ENCODE measurements around the gene SPINK1.

The SPINK1 gene

DNA sequence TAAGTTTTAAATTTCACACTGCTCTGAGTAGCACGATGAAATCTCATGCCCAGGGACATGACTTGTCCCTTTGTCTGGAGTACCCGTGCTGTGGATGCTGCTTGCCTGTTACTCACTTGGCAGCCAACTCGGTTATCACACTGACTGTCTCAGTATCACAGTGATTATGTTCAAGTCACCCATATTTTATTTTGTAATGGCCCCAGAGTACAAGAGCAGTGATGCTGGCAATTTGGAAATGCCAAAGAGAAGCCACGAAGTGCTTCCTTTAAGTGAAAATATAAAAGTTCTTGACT lies 24.3 kb upstream of the SPINK1 start:
- no peak for TF ChIP-seq ISL1 (CRISPR knock-in tag; IDR thresholded peaks at IDR 0.05)
- no peak for TF ChIP-seq ZNF8 (CRISPR knock-in tag; IDR thresholded peaks at IDR 0.05)
- no peak for TF ChIP-seq BACH2 (CRISPR knock-in tag; IDR thresholded peaks at IDR 0.05; ENCODE audit: borderline replicate concordance)
- TF ChIP-seq ZFP30 (CRISPR knock-in tag; IDR thresholded peaks at IDR 0.05) = no peak
- TF ChIP-seq ZNF565 (CRISPR knock-in tag; conservative IDR thresholded peaks at IDR 0.05; ENCODE audit: low read depth) = no peak
- TF ChIP-seq ARNTL (CRISPR knock-in tag; IDR thresholded peaks at IDR 0.05; ENCODE audit: borderline replicate concordance, low read depth) = no peak
- no peak for TF ChIP-seq RARB (CRISPR knock-in tag; IDR thresholded peaks at IDR 0.05)
- no peak for TF ChIP-seq ZC3H10 (CRISPR knock-in tag; IDR thresholded peaks at IDR 0.05)
- no peak for TF ChIP-seq SNAI2 (CRISPR knock-in tag; IDR thresholded peaks at IDR 0.05)
- no peak for TF ChIP-seq ZFP3 (CRISPR knock-in tag; IDR thresholded peaks at IDR 0.05)
- no peak for TF ChIP-seq OSR1 (CRISPR knock-in tag; IDR thresholded peaks at IDR 0.05)
- no peak for TF ChIP-seq TCF4 (CRISPR knock-in tag; IDR thresholded peaks at IDR 0.05; ENCODE audit: borderline replicate concordance)
- TF ChIP-seq, protein P1, sequence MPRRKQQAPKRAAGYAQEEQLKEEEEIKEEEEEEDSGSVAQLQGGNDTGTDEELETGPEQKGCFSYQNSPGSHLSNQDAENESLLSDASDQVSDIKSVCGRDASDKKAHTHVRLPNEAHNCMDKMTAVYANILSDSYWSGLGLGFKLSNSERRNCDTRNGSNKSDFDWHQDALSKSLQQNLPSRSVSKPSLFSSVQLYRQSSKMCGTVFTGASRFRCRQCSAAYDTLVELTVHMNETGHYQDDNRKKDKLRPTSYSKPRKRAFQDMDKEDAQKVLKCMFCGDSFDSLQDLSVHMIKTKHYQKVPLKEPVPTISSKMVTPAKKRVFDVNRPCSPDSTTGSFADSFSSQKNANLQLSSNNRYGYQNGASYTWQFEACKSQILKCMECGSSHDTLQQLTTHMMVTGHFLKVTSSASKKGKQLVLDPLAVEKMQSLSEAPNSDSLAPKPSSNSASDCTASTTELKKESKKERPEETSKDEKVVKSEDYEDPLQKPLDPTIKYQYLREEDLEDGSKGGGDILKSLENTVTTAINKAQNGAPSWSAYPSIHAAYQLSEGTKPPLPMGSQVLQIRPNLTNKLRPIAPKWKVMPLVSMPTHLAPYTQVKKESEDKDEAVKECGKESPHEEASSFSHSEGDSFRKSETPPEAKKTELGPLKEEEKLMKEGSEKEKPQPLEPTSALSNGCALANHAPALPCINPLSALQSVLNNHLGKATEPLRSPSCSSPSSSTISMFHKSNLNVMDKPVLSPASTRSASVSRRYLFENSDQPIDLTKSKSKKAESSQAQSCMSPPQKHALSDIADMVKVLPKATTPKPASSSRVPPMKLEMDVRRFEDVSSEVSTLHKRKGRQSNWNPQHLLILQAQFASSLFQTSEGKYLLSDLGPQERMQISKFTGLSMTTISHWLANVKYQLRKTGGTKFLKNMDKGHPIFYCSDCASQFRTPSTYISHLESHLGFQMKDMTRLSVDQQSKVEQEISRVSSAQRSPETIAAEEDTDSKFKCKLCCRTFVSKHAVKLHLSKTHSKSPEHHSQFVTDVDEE (CRISPR knock-in tag; IDR thresholded peaks at IDR 0.05) = no peak
- TF ChIP-seq, protein P2, sequence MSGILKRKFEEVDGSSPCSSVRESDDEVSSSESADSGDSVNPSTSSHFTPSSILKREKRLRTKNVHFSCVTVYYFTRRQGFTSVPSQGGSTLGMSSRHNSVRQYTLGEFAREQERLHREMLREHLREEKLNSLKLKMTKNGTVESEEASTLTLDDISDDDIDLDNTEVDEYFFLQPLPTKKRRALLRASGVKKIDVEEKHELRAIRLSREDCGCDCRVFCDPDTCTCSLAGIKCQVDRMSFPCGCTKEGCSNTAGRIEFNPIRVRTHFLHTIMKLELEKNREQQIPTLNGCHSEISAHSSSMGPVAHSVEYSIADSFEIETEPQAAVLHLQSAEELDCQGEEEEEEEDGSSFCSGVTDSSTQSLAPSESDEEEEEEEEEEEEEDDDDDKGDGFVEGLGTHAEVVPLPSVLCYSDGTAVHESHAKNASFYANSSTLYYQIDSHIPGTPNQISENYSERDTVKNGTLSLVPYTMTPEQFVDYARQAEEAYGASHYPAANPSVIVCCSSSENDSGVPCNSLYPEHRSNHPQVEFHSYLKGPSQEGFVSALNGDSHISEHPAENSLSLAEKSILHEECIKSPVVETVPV (CRISPR knock-in tag; IDR thresholded peaks at IDR 0.05) = no peak
- TF ChIP-seq TOX (CRISPR knock-in tag; IDR thresholded peaks at IDR 0.05; ENCODE audit: borderline replicate concordance) = no peak
- no peak for TF ChIP-seq CSDC2 (CRISPR knock-in tag; IDR thresholded peaks at IDR 0.05)
- no peak for TF ChIP-seq GLIS3 (CRISPR knock-in tag; IDR thresholded peaks at IDR 0.05)
- no peak for TF ChIP-seq ESRRG (CRISPR knock-in tag; IDR thresholded peaks at IDR 0.05)
- TF ChIP-seq, protein P3, sequence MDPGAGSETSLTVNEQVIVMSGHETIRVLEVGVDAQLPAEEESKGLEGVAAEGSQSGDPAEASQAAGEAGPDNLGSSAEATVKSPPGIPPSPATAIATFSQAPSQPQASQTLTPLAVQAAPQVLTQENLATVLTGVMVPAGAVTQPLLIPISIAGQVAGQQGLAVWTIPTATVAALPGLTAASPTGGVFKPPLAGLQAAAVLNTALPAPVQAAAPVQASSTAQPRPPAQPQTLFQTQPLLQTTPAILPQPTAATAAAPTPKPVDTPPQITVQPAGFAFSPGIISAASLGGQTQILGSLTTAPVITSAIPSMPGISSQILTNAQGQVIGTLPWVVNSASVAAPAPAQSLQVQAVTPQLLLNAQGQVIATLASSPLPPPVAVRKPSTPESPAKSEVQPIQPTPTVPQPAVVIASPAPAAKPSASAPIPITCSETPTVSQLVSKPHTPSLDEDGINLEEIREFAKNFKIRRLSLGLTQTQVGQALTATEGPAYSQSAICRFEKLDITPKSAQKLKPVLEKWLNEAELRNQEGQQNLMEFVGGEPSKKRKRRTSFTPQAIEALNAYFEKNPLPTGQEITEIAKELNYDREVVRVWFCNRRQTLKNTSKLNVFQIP (CRISPR knock-in tag; IDR thresholded peaks at IDR 0.05; ENCODE audit: borderline replicate concordance, low read depth) = no peak
- no peak for ATAC-seq

DNA sequence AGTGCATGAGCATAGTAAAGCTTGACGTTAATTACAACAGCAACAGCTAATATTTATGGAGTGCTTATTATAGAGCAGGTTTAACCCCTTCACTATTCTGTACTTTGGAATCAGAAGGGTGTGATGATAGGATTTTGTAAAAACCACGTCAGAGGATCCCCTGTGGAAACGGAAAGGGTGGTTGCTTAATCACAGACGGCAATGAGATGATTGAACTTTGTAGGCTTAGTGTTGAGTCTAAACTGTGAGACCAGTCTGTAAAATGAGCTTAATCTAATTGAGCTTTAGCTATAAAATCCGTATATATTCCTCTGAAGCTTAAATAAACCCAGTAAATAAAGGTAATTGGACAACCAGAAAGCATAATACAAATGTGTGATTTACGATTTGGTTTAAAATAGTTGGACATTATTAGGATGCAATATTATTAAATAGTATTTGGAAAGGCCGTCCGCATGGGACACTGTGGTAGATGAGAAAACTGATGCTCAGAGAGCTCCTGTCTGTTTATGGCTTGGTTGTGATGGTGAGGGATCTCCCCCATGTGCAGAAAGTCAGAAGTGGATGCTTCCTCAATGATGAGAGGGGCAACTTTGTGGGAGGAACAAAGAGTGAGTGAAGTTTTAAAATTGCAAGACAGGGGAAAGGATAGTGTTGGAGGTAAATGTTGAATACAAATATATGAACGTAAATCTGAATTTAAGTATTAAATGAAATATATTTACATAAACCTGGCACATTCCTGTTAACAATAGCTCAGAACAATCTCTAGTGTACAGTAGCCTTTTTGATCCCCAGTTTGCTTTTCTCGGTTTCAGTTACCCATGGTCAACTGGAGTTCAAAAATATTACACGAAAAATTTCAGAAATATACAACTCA lies 23.7 kb upstream of the SPINK1 start:
- ATAC-seq = no peak

DNA sequence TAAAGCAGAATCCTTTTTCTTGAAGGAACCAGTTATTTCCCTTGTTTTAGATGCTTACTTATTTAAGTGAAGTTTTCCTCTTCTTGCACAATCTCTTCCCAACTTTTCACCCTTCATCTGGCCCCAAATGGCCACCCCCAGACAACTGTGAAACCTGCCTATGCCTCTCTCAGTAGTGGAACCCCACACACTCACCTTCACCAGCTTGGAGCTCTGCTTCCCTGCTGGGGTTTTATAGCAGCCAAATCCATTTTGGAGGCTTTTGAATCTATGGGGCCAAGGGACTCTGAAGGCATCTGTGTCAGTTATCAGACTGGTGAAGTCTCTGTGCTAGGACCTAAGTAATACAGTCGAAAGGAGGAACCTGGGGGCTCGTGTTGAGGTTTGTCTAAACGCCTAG lies 22.9 kb upstream of the SPINK1 start:
- TF ChIP-seq OSR1 (CRISPR knock-in tag; IDR thresholded peaks at IDR 0.05) = no peak
- no peak for ATAC-seq

More for the DNA sequence above, 23.7 kb upstream of the SPINK1 start:
- no peak for TF ChIP-seq GLIS3 (CRISPR knock-in tag; IDR thresholded peaks at IDR 0.05)
- TF ChIP-seq ZNF8 (CRISPR knock-in tag; IDR thresholded peaks at IDR 0.05) = no peak
- TF ChIP-seq, protein P4, sequence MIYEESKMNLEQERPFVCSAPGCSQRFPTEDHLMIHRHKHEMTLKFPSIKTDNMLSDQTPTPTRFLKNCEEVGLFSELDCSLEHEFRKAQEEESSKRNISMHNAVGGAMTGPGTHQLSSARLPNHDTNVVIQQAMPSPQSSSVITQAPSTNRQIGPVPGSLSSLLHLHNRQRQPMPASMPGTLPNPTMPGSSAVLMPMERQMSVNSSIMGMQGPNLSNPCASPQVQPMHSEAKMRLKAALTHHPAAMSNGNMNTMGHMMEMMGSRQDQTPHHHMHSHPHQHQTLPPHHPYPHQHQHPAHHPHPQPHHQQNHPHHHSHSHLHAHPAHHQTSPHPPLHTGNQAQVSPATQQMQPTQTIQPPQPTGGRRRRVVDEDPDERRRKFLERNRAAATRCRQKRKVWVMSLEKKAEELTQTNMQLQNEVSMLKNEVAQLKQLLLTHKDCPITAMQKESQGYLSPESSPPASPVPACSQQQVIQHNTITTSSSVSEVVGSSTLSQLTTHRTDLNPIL (CRISPR knock-in tag; IDR thresholded peaks at IDR 0.05; ENCODE audit: low read depth) = no peak
- TF ChIP-seq ZC3H10 (CRISPR knock-in tag; IDR thresholded peaks at IDR 0.05) = no peak
- TF ChIP-seq TCF4 (CRISPR knock-in tag; IDR thresholded peaks at IDR 0.05; ENCODE audit: borderline replicate concordance) = no peak
- TF ChIP-seq ZNF565 (CRISPR knock-in tag; conservative IDR thresholded peaks at IDR 0.05; ENCODE audit: low read depth) = no peak

DNA sequence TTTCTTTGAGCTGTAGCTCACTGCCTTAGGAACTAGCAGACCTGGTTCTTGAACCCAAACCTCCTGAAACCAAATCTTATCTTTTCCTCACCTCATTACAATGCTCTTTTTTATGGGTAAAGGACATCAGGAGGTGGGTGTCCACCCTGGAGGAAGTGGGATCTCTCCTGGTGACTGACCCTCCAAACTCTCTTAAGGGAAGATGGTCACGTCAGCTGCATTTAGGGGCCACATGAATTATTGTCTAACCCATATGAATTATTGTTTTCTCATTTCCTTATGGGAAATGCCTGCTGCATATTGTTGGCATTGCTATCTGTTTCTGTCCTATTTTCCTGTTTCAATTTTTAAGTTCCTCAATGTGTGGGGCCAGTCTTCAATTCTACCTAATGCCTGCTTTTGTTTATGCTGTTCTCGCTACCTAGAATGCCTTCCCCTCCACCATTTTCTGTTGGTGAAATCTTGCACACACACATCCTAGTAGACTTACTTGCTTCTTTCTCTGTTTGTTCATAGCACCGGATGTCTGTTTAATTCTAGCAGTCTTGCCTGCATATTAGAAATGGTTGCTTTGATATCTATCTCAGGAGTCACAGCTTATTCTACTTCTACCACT lies 22.0 kb upstream of the SPINK1 start:
- ATAC-seq = no peak
- TF ChIP-seq ZFP30 (CRISPR knock-in tag; IDR thresholded peaks at IDR 0.05) (no peak), SNAI2 (CRISPR knock-in tag; IDR thresholded peaks at IDR 0.05) (no peak), GLIS3 (CRISPR knock-in tag; IDR thresholded peaks at IDR 0.05) (no peak), ZC3H10 (CRISPR knock-in tag; IDR thresholded peaks at IDR 0.05) (no peak), ESRRG (CRISPR knock-in tag; IDR thresholded peaks at IDR 0.05) (no peak), CSDC2 (CRISPR knock-in tag; IDR thresholded peaks at IDR 0.05) (no peak), ZFP3 (CRISPR knock-in tag; IDR thresholded peaks at IDR 0.05) (no peak), ZNF565 (CRISPR knock-in tag; conservative IDR thresholded peaks at IDR 0.05; ENCODE audit: low read depth) (no peak), ISL1 (CRISPR knock-in tag; IDR thresholded peaks at IDR 0.05) (no peak), BACH2 (CRISPR knock-in tag; IDR thresholded peaks at IDR 0.05; ENCODE audit: borderline replicate concordance) (no peak), RARB (CRISPR knock-in tag; IDR thresholded peaks at IDR 0.05) (no peak), TCF4 (CRISPR knock-in tag; IDR thresholded peaks at IDR 0.05; ENCODE audit: borderline replicate concordance) (no peak)
- TF ChIP-seq, protein P2 (CRISPR knock-in tag; IDR thresholded peaks at IDR 0.05) = no peak
- TF ChIP-seq, protein P3 (CRISPR knock-in tag; IDR thresholded peaks at IDR 0.05; ENCODE audit: borderline replicate concordance, low read depth) = no peak

All from SK-N-SH treated with all-trans-retinoic acid at 6 μM for 48 hours (cell line).